Middle frontal gyrus (tissue), 1 donor: Measurements from ENCODE around the gene SLC51B.
"Not testable (repeated sequence)": the region's sequence is repeated elsewhere in the genome, so short reads cannot be mapped to it uniquely, and the experiment has no call there.

Experiments
- DNase-seq: peaks from one replicate; pipeline ENCODE4 v3.0.0-alpha.2; 2015; ENCODE audit warnings: low spot score; ENCODE audit errors: extremely low spot score

SLC51B gene

DNA sequence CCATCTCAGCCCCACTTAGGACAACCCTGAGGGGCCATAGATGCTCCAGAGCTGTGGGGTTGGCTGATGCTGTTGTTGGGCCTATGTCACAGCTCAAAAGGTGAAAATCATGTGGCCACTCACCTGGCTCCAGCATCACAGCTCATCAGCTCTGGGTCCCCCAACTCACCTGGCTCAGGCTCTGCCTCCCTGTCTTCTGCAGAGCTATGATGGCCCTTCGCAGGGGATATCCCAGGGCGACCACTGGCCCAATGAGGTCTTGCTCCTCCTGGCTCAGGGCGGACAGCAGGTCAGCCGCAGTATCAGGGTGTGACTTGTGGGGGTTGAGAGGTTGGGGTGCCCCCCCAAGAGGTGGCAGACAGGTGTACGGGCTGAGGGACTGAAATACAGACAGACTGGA lies 54.1 kb downstream of the SLC51B start:
- DNase-seq: no peak

DNA sequence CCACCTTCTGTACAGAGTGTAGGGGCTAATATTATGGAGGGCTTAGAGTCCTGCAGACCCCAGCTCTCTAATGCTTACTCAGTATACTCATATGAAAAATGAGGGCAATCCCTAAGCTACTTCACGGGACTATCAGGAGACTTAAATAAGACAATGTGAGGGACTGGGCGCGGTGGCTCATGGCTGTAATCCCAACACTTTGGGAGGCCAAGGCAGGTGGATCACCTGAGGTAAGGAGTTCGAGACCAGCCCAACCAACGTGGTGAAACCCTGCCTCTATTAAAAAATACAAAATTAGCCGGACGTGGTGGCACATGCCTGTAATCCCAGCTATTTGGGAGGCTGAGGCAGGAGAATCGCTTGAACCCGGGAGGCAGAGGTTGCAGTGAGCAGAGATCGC lies 54.6 kb downstream of the SLC51B start:
- not testable (repeated sequence) for DNase-seq

DNA sequence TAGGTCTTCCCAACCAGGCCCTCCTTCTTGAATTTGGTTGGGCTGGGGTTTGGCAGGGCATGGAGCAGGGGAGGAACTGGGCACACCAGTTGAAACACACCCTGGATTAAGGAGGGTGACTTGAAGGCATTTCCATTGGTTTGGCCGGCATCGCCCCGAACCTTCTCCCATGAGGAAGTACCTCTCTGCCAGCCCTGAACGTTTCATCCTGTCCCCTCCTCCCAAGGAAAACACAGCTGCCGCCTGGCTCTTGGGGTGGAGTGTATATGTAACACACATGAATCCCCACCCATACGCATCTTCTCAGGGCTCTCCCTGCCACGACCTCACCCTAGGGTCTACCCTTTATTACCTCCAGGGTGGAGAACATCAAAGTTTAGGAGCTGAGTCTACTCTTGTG lies 55.3 kb downstream of the SLC51B start:
- no peak for DNase-seq

DNA sequence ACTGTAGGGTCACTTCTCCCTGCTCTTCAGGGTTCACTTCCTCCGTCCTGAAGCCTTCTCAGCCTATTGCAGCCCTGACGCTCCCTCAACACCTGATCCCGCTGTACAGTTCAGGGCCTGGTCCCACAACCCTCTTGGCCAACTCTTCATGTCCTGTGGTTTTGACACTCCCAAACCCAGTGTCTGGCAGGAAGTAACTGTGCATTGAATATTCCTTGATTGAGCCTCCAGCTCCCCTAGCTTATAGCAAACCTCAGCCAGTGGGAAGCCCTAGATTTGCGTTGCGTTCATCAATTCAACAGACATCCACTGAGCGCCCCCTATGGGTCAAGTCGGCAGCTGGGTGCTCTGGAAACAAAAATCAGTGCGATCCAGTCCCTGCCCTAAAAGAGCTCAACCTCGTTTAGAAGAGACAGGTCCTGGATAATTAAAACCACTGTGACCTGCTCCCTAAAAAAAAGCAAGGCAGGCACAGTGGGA lies 56.3 kb downstream of the SLC51B start:
- peak; percentile 64 for DNase-seq

DNA sequence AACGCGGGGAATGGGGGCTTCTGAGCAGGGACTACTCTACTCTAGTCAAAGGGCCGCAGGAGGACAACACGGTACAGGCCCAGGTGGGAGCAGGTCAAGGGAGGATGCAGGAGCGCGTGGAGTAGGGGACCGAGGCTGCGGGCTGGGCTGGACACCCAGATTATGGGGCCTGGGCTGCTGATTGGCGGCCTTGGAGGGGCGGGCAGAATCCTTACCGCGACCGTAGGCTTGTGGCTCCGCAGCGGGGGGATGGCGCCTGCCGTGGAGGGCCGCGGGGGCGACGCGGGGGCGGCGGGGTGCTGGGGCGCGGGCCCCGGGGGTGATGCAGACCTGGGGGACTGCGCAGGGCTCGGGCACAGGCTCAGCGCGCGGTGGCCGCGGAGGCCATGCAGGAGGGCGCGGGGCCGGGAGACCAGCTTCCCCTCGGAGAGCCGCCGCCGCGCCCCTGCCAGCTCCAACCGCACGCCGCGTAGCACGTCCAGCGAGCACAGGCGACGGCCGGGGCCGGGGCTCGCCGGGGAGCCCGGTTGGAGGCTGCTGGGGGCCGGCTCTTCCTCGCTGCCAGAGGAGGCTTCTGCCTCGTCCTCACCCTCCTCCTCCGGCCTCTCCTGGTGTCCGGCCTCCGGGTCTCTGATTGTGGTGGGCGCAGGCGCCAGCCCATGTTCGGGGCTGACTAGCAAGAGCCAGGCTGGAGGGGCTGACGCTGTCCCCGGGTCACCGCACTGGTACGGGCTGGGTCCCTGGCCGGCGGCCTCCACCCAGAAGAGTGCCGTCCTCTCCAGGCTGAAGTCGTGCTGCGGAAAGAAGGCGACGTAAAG lies 56.9 kb downstream of the SLC51B start:
- no peak for DNase-seq

DNA sequence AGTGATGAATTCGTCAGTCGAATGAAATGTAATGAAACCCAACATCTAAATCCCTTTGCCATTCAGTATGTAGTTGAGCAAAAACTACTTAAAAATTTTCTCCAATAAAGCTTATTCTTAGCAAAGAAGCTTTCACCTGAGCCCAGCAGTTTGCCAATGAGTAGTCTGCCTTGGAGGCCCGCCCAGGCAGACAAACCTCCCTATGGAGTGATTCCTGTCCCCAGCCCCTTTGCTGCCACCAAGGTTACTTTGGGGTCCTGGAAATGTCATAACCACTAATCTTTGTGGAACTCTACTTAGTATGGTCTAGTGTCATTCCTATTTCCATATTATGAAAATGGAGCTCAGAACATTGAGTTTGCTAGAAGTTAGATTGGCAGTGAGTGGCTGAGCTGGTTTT lies 57.7 kb downstream of the SLC51B start:
- DNase-seq: no peak
